ENCODE results near the gene TIMM22. TPM values are rescaled to one million over a fixed set of nuclear protein-coding genes. Genes with fewer than 3 reads are reported as not detected.

Gene TIMM22
- total and polyA plus RNA-seq, 2 of the 13 experiments (the other 11 are each of a cell fraction or from before 2014, with no cell fraction given), result 6.2 to 15.5 TPM

DNA sequence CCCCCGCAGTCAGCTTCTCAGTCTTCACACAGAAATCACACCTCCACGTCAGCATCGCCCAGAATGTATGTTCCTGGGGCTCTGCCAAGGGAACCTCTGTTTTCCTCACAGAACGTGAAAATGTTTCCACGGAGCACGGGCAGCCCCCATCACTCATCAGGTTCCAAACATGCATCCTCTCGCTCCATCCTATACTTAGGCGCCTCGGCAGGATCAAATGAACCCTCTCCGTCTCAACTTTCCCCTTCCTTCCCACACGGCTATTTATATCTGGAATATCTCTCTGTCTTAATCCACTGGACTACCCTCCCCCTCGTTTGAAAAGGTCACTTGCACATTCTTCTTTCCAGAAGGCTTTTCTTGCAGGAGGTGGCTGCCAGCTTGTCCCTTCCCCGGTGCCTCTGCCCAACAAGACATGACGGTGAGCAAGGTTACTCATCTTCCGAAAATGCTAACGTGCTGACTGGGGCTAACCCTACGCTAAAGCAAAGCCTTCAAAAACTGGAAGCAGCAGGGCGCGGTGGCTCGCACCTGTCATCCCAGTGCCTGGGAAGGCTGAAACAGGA, 39.0 kb upstream of the TIMM22 start (continued):
- TF ChIP-seq ZFP90 (CRISPR knock-in tag; IDR thresholded peaks at IDR 0.05; ENCODE audit: borderline replicate concordance) (no peak), SIX4 (CRISPR knock-in tag; IDR thresholded peaks at IDR 0.05) (no peak), RFX5 (IDR thresholded peaks at IDR 0.05; ENCODE audit: low read depth, low read length) (no peak), EEA1 (CRISPR knock-in tag; IDR thresholded peaks at IDR 0.05; ENCODE audit: borderline replicate concordance) (no peak)
- TF ChIP-seq, protein P1, sequence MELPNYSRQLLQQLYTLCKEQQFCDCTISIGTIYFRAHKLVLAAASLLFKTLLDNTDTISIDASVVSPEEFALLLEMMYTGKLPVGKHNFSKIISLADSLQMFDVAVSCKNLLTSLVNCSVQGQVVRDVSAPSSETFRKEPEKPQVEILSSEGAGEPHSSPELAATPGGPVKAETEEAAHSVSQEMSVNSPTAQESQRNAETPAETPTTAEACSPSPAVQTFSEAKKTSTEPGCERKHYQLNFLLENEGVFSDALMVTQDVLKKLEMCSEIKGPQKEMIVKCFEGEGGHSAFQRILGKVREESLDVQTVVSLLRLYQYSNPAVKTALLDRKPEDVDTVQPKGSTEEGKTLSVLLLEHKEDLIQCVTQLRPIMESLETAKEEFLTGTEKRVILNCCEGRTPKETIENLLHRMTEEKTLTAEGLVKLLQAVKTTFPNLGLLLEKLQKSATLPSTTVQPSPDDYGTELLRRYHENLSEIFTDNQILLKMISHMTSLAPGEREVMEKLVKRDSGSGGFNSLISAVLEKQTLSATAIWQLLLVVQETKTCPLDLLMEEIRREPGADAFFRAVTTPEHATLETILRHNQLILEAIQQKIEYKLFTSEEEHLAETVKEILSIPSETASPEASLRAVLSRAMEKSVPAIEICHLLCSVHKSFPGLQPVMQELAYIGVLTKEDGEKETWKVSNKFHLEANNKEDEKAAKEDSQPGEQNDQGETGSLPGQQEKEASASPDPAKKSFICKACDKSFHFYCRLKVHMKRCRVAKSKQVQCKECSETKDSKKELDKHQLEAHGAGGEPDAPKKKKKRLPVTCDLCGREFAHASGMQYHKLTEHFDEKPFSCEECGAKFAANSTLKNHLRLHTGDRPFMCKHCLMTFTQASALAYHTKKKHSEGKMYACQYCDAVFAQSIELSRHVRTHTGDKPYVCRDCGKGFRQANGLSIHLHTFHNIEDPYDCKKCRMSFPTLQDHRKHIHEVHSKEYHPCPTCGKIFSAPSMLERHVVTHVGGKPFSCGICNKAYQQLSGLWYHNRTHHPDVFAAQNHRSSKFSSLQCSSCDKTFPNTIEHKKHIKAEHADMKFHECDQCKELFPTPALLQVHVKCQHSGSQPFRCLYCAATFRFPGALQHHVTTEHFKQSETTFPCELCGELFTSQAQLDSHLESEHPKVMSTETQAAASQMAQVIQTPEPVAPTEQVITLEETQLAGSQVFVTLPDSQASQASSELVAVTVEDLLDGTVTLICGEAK (IDR thresholded peaks at IDR 0.05), result no peak
- TF ChIP-seq, protein P1 (CRISPR knock-in tag; IDR thresholded peaks at IDR 0.05), result no peak
- TF ChIP-seq, protein P2, sequence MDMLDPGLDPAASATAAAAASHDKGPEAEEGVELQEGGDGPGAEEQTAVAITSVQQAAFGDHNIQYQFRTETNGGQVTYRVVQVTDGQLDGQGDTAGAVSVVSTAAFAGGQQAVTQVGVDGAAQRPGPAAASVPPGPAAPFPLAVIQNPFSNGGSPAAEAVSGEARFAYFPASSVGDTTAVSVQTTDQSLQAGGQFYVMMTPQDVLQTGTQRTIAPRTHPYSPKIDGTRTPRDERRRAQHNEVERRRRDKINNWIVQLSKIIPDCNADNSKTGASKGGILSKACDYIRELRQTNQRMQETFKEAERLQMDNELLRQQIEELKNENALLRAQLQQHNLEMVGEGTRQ (IDR thresholded peaks at IDR 0.05; ENCODE audit: low read depth, low read length), result no peak
- TF ChIP-seq, protein P2 (CRISPR knock-in tag; IDR thresholded peaks at IDR 0.05; ENCODE audit: borderline replicate concordance), result no peak
